HCT116 (cell line): ENCODE data around the gene SORCS2. TPM values are rescaled to one million over a fixed set of nuclear protein-coding genes. Genes with fewer than 3 reads are reported as not detected.
A peak's percentile ranks its signal among the peaks of the same experiment; 100 is the strongest.

Source experiments
- ATAC-seq: fragments of 200-7000 bp; cut with Tn5 transposase; 2 replicates; pipeline ENCODE4 v1.9.1; 2020; ENCODE audit warnings: mild to moderate bottlenecking, moderate library complexity
- BruUV-seq: library from RNA; stranded (reverse); fragments of 400-500 nt; replicated peaks from 2 replicates; lab custom pipeline; 2021; lab: Mats Ljungman, UMichigan
- CTCF ChIA-PET: fragments of 300-600 bp; sonication (Branson Sonifier 250); formaldehyde crosslinking; loops from one replicate; lab custom pipeline; 2021; ENCODE audit warnings: antibody characterized with exemption; lab: Charles Lee
- POLR2A ChIA-PET: fragments of 300-600, 350-600 bp; sonication (Branson Sonifier 250); formaldehyde crosslinking; loops from one replicate; lab custom pipeline; 2021; ENCODE audit warnings: antibody characterized with exemption; lab: Charles Lee
- RAD21 ChIA-PET, 2 experiments: fragments of 300-600 bp; sonication (Branson Sonifier 250); formaldehyde crosslinking; loops; one replicate each; lab custom pipeline; 2023; ENCODE audit warnings: low total read pairs in 2 of 2; ENCODE audit not compliant: uncharacterized antibody in 2 of 2, unreplicated experiment in 2 of 2, low non-redundant PET in 1 of 2; lab: Charles Lee
- DNase-seq: peaks from one replicate; pipeline ENCODE4 v3.0.0-alpha.2; 2010; ENCODE audit warnings: low read depth, low spot score
- H2AFZ ChIP-seq: fragments of 200-600 bp; shearing (Covaris generic), sonication (generic); 2 replicates; pipeline ENCODE4 v1.6.1; 2017; ENCODE audit warnings: low read depth, mixed run types, mixed read lengths, antibody characterized with exemption, low read length; ENCODE audit not compliant: poor library complexity, severe bottlenecking
- H3K27ac ChIP-seq: 2 replicates; pipeline ENCODE4 v1.5.1; 2012; ENCODE audit warnings: low read depth, low read length
- H3K27me3 ChIP-seq: fragments of 200-600 bp; sonication (generic); 2 replicates; pipeline ENCODE4 v1.6.1; 2016; ENCODE audit warnings: mixed run types, low read length, mixed read lengths; ENCODE audit not compliant: insufficient read depth
- H3K36me3 ChIP-seq, 2 experiments: fragments of 200-500 bp in 1 of 2; fragments of 200-600 bp in 1 of 2; sonication (Bioruptor generic) in 1 of 2; sonication (generic) in 1 of 2; 2 replicates each; pipeline versions ENCODE4 v1.5.1 to v1.6.1; 2014 to 2016; ENCODE audit warnings: low read length in 2 of 2, inconsistent platforms in 1 of 2, mixed read lengths in 1 of 2, mixed run types in 1 of 2; ENCODE audit not compliant: insufficient read depth in 2 of 2, control insufficient read depth in 1 of 2
- H3K4me1 ChIP-seq, 2 experiments: fragments of 200-600 bp in 1 of 2; sonication (generic) in 1 of 2; 2 replicates each; pipeline versions ENCODE4 v1.5.1 to v1.6.1; 2012 to 2017; ENCODE audit warnings: low read length in 2 of 2, inconsistent platforms in 1 of 2, mild to moderate bottlenecking in 1 of 2, mixed read lengths in 1 of 2, mixed run types in 1 of 2, moderate library complexity in 1 of 2; ENCODE audit not compliant: insufficient read depth in 2 of 2, control insufficient read depth in 1 of 2
- H3K4me2 ChIP-seq: fragments of 200-600 bp; sonication (generic); 2 replicates; pipeline ENCODE4 v1.6.1; 2017; ENCODE audit warnings: mixed run types, low read length, mixed read lengths
- H3K4me3 ChIP-seq, 2 experiments: fragments of 200-600 bp in 1 of 2; sonication (generic) in 1 of 2; replicated peaks in 1 of 2; 2 replicates each; pipeline ENCODE4 v1.5.1; 2011 to 2016; ENCODE audit warnings: low read length in 2 of 2, control low read depth in 1 of 2, low read depth in 1 of 2, mild to moderate bottlenecking in 1 of 2, mixed read lengths in 1 of 2, mixed run types in 1 of 2
- H3K79me2 ChIP-seq: fragments of 200-600 bp; sonication (generic); 2 replicates; pipeline ENCODE4 v1.6.1; 2017; ENCODE audit warnings: mild to moderate bottlenecking, mixed run types, low read length, moderate library complexity, mixed read lengths; ENCODE audit not compliant: insufficient read depth
- H3K9ac ChIP-seq: fragments of 200-600 bp; sonication (generic); 2 replicates; pipeline ENCODE4 v1.6.1; 2016; ENCODE audit warnings: low read length, mixed read lengths
- H3K9me2 ChIP-seq: fragments of 200-600 bp; sonication (generic), shearing (Covaris generic); 2 replicates; pipeline ENCODE4 v1.6.1; 2017; ENCODE audit warnings: mixed run types, mild to moderate bottlenecking, moderate library complexity; ENCODE audit not compliant: insufficient read depth
- H3K9me3 ChIP-seq, 2 experiments: fragments of 200-500 bp in 1 of 2; fragments of 200-600 bp in 1 of 2; sonication (Bioruptor generic) in 1 of 2; sonication (generic) in 1 of 2; 2 replicates each; pipeline ENCODE4 v1.6.1; 2014 to 2017; ENCODE audit warnings: low read length in 2 of 2, mixed read lengths in 2 of 2, inconsistent platforms in 1 of 2, low read depth in 1 of 2, mild to moderate bottlenecking in 1 of 2, mixed run types in 1 of 2, moderate library complexity in 1 of 2; ENCODE audit not compliant: control insufficient read depth in 1 of 2, insufficient read depth in 1 of 2
- H4K20me1 ChIP-seq: fragments of 200-600 bp; sonication (generic), shearing (Covaris generic); 2 replicates; pipeline ENCODE4 v1.6.1; 2017; ENCODE audit warnings: mixed run types, mild to moderate bottlenecking, moderate library complexity; ENCODE audit not compliant: insufficient read depth
- MAX ChIP-seq: IDR thresholded peaks from 2 replicates; pipeline ENCODE4 v1.6.1; 2012
- POLR2A ChIP-seq: IDR thresholded peaks from 2 replicates; pipeline ENCODE4 v1.7.0; 2011; ENCODE audit warnings: borderline replicate concordance; ENCODE audit not compliant: insufficient read depth, insufficient read length; ENCODE audit errors: extremely low read depth
- POLR2AphosphoS5 ChIP-seq: IDR thresholded peaks from 2 replicates; pipeline ENCODE4 v1.6.1; 2011; ENCODE audit warnings: mild to moderate bottlenecking, low read depth, low read length, moderate library complexity
- RAD21 ChIP-seq: IDR thresholded peaks from 2 replicates; pipeline ENCODE4 v1.6.1; 2012; ENCODE audit warnings: low read depth, mild to moderate bottlenecking
- SP1 ChIP-seq: IDR thresholded peaks from 2 replicates; pipeline ENCODE4 v1.6.1; 2012; ENCODE audit warnings: low read depth
- SRF ChIP-seq: IDR thresholded peaks from 2 replicates; pipeline ENCODE4 v1.6.1; 2012; ENCODE audit warnings: low read depth
- ZBTB33 ChIP-seq: IDR thresholded peaks from 2 replicates; pipeline ENCODE4 v1.6.1; 2011; ENCODE audit warnings: mild to moderate bottlenecking, low read length, moderate library complexity; ENCODE audit not compliant: insufficient replicate concordance; ENCODE audit errors: extremely low read depth
- ZFX ChIP-seq: fragments of 450-650 bp; IDR thresholded peaks from 2 replicates; pipeline ENCODE4 v1.6.1; 2017
- intact Hi-C: fragments of 100-400 bp; cut with micrococcal nuclease; formaldehyde crosslinking; loops from 2 replicates; pipeline ENCODE4 v1.10.0; 2022
- total RNA-seq: library from RNA; stranded (reverse); gene quantifications from one replicate; pipeline ENCODE4 v1.2.1, GENCODE V29; 2021; ENCODE audit not compliant: unreplicated experiment
- TF ChIP-seq, protein P1 (sequence below): IDR thresholded peaks from 2 replicates; pipeline ENCODE4 v1.6.1; 2012

Gene SORCS2
- total RNA-seq, 1 experiment from 2014 or later, result 0.37 TPM

GRCh38 chr4:7328913-7329638 lies 136.7 kb downstream of the SORCS2 start:
- no peak overlapping the region for H3K4me3 ChIP-seq
- ChIA-PET POLR2A (no interaction called here), CTCF (interaction anchor here (1.2 to 1.5 kb wide), 2 partner anchors 8 to 135 kb away, joined by 4 to 6 read pairs; no protein-coding TSS in a partner anchor), RAD21 (no interaction called here)
- H3K4me2 ChIP-seq, result peak overlapping the region; percentile 66
- no peak for TF ChIP-seq POLR2A
- no peak for TF ChIP-seq SRF
- TF ChIP-seq ZFX, result 0 out of 2 replicates have a peak, but pooled peaks have one; percentile 31
- peak; percentile 90 for TF ChIP-seq MAX
- TF ChIP-seq, protein P1, sequence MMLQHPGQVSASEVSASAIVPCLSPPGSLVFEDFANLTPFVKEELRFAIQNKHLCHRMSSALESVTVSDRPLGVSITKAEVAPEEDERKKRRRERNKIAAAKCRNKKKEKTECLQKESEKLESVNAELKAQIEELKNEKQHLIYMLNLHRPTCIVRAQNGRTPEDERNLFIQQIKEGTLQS, result no peak
- TF ChIP-seq ZBTB33, result no peak
- no peak; the same call in 1 of the 2 replicates for TF ChIP-seq RAD21
- no peak for TF ChIP-seq SP1
- peak; percentile 34; the same call in 1 of the 2 replicates for TF ChIP-seq POLR2AphosphoS5
- H4K20me1 ChIP-seq, result no peaks in the 10 kb centered on the region
- ATAC-seq (peak; percentile 86), DNase-seq (peak; percentile 67)
- no peaks in the 10 kb centered on the region for H3K79me2 ChIP-seq
- H3K9me2 ChIP-seq, result no peaks in the 10 kb centered on the region
- H3K36me3 ChIP-seq, result no peaks in the 10 kb centered on the region
- BruUV-seq, result no TSS peak
- intact Hi-C loops, result no loop called here
- H3K27me3 ChIP-seq, result no peaks in the 10 kb centered on the region
- peak overlapping the region; percentile 16; the same call in 1 of the 2 replicates for H3K9ac ChIP-seq
- H3K27ac ChIP-seq, result no peak overlapping the region; the same call in 1 of the 2 replicates
- peaks cover 13 to 26% of the 10 kb centered on the region in 2 experiments for H3K4me1 ChIP-seq
- H3K9me3 ChIP-seq, result no peaks in the 10 kb centered on the region
- H2AFZ ChIP-seq, result peak overlapping the region; percentile 66
